Osteoblast (primary cell): ENCODE data around the gene ST6GALNAC3. TPM values are rescaled to one million over a fixed set of nuclear protein-coding genes. Genes with fewer than 3 reads are reported as not detected.

Experiments used
- DNase-seq: peaks from one replicate; pipeline ENCODE4 v3.0.0; 2011; ENCODE audit warnings: low spot score, mixed read lengths; ENCODE audit not compliant: insufficient read length; ENCODE audit errors: missing footprints
- H2AFZ ChIP-seq: 2 replicates; pipeline ENCODE4 v1.6.0; 2011; ENCODE audit warnings: mild to moderate bottlenecking, low read length
- H3K27ac ChIP-seq: 2 replicates; pipeline ENCODE4 v1.5.1; 2011; ENCODE audit warnings: mild to moderate bottlenecking, low read depth, low read length, moderate library complexity
- H3K27me3 ChIP-seq: 2 replicates; pipeline ENCODE4 v1.6.0; 2012; ENCODE audit warnings: mild to moderate bottlenecking, control low read depth, inconsistent platforms, low read length, moderate library complexity; ENCODE audit not compliant: insufficient read depth
- H3K36me3 ChIP-seq: 2 replicates; pipeline ENCODE4 v1.5.1; 2011; ENCODE audit warnings: mild to moderate bottlenecking, low read length, control low read depth, moderate library complexity; ENCODE audit not compliant: insufficient read depth
- H3K4me1 ChIP-seq: 2 replicates; pipeline ENCODE4 v1.5.1; 2011; ENCODE audit warnings: mild to moderate bottlenecking, low read length, control low read depth, moderate library complexity; ENCODE audit not compliant: insufficient read depth
- H3K4me2 ChIP-seq: 2 replicates; pipeline ENCODE4 v1.6.0; 2011; ENCODE audit warnings: mild to moderate bottlenecking, low read length; ENCODE audit not compliant: insufficient read depth
- H3K4me3 ChIP-seq: fragments of 200-600 bp; sonication (generic); 3 replicates; pipeline ENCODE4 v1.5.1; 2012; ENCODE audit warnings: mild to moderate bottlenecking, low read length, inconsistent platforms; ENCODE audit not compliant: insufficient read depth
- H3K79me2 ChIP-seq: 2 replicates; pipeline ENCODE4 v1.6.0; 2012; ENCODE audit warnings: mild to moderate bottlenecking, low read length, control low read depth, inconsistent platforms; ENCODE audit not compliant: insufficient read depth
- H3K9me3 ChIP-seq: 2 replicates; pipeline ENCODE4 v1.5.1; 2011; ENCODE audit warnings: low read depth, low read length, control low read depth
- H4K20me1 ChIP-seq: 2 replicates; pipeline ENCODE4 v1.6.0; 2012; ENCODE audit warnings: mild to moderate bottlenecking, low read length, control low read depth; ENCODE audit not compliant: insufficient read depth
- CTCF ChIP-seq: IDR thresholded peaks from 2 replicates; pipeline ENCODE4 v1.5.1; 2011; ENCODE audit warnings: mild to moderate bottlenecking, low read depth, low read length, moderate library complexity; ENCODE audit errors: extremely low read depth
- total RNA-seq: library from RNA; depleted of rRNA; stranded (reverse); fragments of >200 nt; gene quantifications from 2 replicates; pipeline ENCODE4 v1.2.3, GENCODE V29; 2012

The ST6GALNAC3 gene
- total RNA-seq, 1 donor, result not detected

GRCh38 chr1:76070538-76070937, 4.0 kb upstream of the ST6GALNAC3 start:
- no peak overlapping the region for H3K4me3 ChIP-seq
- H3K9me3 ChIP-seq, result no peaks in the 10 kb centered on the region
- no peaks in the 10 kb centered on the region for H4K20me1 ChIP-seq
- DNase-seq, result no peak
- TF ChIP-seq CTCF, result no peak
- H3K4me1 ChIP-seq, result peaks cover 11% of the 10 kb centered on the region
- no peaks in the 10 kb centered on the region for H3K79me2 ChIP-seq
- H3K27ac ChIP-seq, result no peak overlapping the region
- no peak overlapping the region for H3K4me2 ChIP-seq
- no peaks in the 10 kb centered on the region for H3K27me3 ChIP-seq
- no peak overlapping the region for H2AFZ ChIP-seq
- no peaks in the 10 kb centered on the region for H3K36me3 ChIP-seq

GRCh38 chr1:76073481-76073880, 1.1 kb upstream of the ST6GALNAC3 start:
- Histone ChIP-seq H3K27me3 (no peaks in the 10 kb centered on the region), H3K4me1 (peaks cover 8% of the 10 kb centered on the region), H3K79me2 (no peaks in the 10 kb centered on the region), H3K27ac (no peak overlapping the region), H3K9me3 (no peaks in the 10 kb centered on the region), H2AFZ (no peak overlapping the region), H4K20me1 (no peaks in the 10 kb centered on the region), H3K4me2 (peak overlapping the region; percentile 19), H3K4me3 (no peak overlapping the region), H3K36me3 (no peaks in the 10 kb centered on the region)
- peak; percentile 67 for DNase-seq
- TF ChIP-seq CTCF, result no peak

DNA sequence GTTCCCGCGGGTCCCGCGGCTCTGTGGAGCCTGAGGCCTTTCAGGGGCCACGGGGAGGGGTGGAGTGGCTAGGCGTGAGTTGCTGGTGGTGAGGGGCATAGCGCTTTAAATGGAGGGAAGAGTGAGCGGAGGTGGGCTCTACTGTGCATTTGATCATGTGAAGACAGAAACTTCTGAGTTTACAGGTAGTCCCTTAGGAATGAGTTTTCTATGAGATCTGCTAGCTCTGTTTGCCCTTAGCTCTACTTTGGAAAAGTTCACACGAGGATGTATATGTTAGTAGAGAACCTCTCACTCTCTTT, 593 bp downstream of the ST6GALNAC3 start:
- Histone ChIP-seq H3K27me3 (no peaks in the 10 kb centered on the region), H3K9me3 (no peaks in the 10 kb centered on the region), H3K36me3 (no peaks in the 10 kb centered on the region), H3K27ac (no peak overlapping the region), H3K4me1 (peaks cover 6% of the 10 kb centered on the region), H3K4me2 (peak overlapping the region; percentile 87), H3K79me2 (no peaks in the 10 kb centered on the region), H3K4me3 (peak overlapping the region; percentile 70), H2AFZ (peak overlapping the region; percentile 78), H4K20me1 (no peaks in the 10 kb centered on the region)
- no peak for TF ChIP-seq CTCF
- DNase-seq, result no peak

- TF ChIP-seq CTCF, result no peak
- no peak overlapping the region for H2AFZ ChIP-seq
- H3K27me3 ChIP-seq, result no peaks in the 10 kb centered on the region
- no peak overlapping the region for H3K27ac ChIP-seq
- peaks cover 6% of the 10 kb centered on the region for H3K4me1 ChIP-seq
- H3K79me2 ChIP-seq, result no peaks in the 10 kb centered on the region
- no peaks in the 10 kb centered on the region for H3K36me3 ChIP-seq
- no peaks in the 10 kb centered on the region for H4K20me1 ChIP-seq
- no peak for DNase-seq
- no peak overlapping the region for H3K4me2 ChIP-seq
- H3K9me3 ChIP-seq, result no peaks in the 10 kb centered on the region
- H3K4me3 ChIP-seq, result no peak overlapping the region
Measured at GRCh38 chr1:76075877-76076276, 1.3 kb downstream of the ST6GALNAC3 start.
